Lower lobe of right lung (tissue), 2 donors: ENCODE measurements around the gene SMIM29. TPM values are rescaled to one million over a fixed set of nuclear protein-coding genes. Genes with fewer than 3 reads are reported as not detected.

Source experiments
- ATAC-seq, 2 donors: fragments of 200-7000 bp; cut with Tn5 transposase; one replicate each; pipeline ENCODE4 v1.9.1; 2020 to 2022; ENCODE audit warnings: mild to moderate bottlenecking in 2 of 2, moderate library complexity in 2 of 2
- DNase-seq: peaks from one replicate; pipeline ENCODE4 v3.0.0-alpha.2; 2020
- H3K27ac ChIP-seq: fragments of 200-600 bp; one replicate; pipeline ENCODE4 v1.8.0; 2022
- H3K27me3 ChIP-seq: fragments of 200-600 bp; one replicate; pipeline ENCODE4 v1.8.0; 2022; ENCODE audit warnings: low read depth
- H3K36me3 ChIP-seq: fragments of 200-600 bp; one replicate; pipeline ENCODE4 v1.8.0; 2022; ENCODE audit warnings: mild to moderate bottlenecking
- H3K4me1 ChIP-seq: fragments of 200-600 bp; one replicate; pipeline ENCODE4 v1.8.0; 2022
- H3K4me3 ChIP-seq: fragments of 200-600 bp; one replicate; pipeline ENCODE4 v1.8.0; 2022; ENCODE audit warnings: mild to moderate bottlenecking
- H3K9me3 ChIP-seq: fragments of 200-600 bp; one replicate; pipeline ENCODE4 v1.8.0; 2022
- intact Hi-C: fragments of 100-400 bp; cut with DNase I; formaldehyde crosslinking; loops from one replicate; pipeline ENCODE4 v1.11.0; 2022
- total RNA-seq: library from RNA; stranded (reverse); fragmentation: NEBNext Ultra II Directional; extraction: Animal tissue kit (Norgen Biotek cat#: 25700); gene quantifications from one replicate; pipeline ENCODE4 v1.2.1, GENCODE V29; 2021
- TF ChIP-seq, protein P1 (sequence below): fragments of 200-600 bp; IDR thresholded peaks from one replicate; pipeline ENCODE4 v1.8.0; 2022; ENCODE audit warnings: antibody characterized with exemption, mild to moderate bottlenecking
- donor health status: DM: no; HTN: yes; CAD: no; lungs with severe emphysema.

SMIM29 gene
- total RNA-seq, 1 donor from 2014 or later: 29.8 TPM

DNA sequence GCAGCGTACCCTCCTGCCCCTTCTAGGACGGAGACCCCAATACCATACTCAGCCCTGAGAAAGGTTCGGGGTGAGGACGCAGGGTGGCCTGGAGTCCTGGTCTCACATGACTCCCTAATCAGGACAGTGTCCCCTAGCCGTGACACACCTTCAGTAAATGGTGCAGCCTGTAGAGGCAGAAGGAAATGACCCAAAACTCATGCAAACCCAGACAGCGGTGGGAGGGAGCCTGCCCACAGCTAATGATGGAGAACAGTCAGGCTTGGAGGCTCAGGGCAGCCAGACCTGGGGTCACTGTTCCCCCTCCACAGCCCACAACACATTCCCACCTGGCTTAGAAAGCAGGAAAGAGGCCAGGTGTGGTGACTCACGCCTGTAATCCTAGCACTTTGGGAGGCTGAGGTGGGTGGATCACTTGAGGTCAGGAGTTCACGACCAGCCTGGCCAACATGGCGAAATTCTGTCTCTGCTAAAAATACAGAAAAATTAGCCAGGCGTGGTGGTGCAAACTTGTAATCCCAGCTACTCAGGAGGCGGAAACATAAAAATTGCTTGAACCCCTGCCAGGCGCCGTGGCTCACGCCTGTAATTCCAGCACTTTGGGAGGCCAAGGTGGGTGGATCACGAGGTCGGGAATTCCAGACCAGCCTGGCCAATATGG lies 20.9 kb downstream of the SMIM29 start:
- no peaks in the 10 kb centered on the region for H3K9me3 ChIP-seq
- H3K27me3 ChIP-seq: no peaks in the 10 kb centered on the region
- DNase-seq: no peak
- no peak overlapping the region for H3K27ac ChIP-seq
- no peak overlapping the region for H3K4me3 ChIP-seq
- no peak for ATAC-seq
- peaks cover 17% of the 10 kb centered on the region for H3K4me1 ChIP-seq
- intact Hi-C loops: no loop called here
- H3K36me3 ChIP-seq: no peaks in the 10 kb centered on the region
- TF ChIP-seq, protein P1, sequence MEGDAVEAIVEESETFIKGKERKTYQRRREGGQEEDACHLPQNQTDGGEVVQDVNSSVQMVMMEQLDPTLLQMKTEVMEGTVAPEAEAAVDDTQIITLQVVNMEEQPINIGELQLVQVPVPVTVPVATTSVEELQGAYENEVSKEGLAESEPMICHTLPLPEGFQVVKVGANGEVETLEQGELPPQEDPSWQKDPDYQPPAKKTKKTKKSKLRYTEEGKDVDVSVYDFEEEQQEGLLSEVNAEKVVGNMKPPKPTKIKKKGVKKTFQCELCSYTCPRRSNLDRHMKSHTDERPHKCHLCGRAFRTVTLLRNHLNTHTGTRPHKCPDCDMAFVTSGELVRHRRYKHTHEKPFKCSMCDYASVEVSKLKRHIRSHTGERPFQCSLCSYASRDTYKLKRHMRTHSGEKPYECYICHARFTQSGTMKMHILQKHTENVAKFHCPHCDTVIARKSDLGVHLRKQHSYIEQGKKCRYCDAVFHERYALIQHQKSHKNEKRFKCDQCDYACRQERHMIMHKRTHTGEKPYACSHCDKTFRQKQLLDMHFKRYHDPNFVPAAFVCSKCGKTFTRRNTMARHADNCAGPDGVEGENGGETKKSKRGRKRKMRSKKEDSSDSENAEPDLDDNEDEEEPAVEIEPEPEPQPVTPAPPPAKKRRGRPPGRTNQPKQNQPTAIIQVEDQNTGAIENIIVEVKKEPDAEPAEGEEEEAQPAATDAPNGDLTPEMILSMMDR: no peak

DNA sequence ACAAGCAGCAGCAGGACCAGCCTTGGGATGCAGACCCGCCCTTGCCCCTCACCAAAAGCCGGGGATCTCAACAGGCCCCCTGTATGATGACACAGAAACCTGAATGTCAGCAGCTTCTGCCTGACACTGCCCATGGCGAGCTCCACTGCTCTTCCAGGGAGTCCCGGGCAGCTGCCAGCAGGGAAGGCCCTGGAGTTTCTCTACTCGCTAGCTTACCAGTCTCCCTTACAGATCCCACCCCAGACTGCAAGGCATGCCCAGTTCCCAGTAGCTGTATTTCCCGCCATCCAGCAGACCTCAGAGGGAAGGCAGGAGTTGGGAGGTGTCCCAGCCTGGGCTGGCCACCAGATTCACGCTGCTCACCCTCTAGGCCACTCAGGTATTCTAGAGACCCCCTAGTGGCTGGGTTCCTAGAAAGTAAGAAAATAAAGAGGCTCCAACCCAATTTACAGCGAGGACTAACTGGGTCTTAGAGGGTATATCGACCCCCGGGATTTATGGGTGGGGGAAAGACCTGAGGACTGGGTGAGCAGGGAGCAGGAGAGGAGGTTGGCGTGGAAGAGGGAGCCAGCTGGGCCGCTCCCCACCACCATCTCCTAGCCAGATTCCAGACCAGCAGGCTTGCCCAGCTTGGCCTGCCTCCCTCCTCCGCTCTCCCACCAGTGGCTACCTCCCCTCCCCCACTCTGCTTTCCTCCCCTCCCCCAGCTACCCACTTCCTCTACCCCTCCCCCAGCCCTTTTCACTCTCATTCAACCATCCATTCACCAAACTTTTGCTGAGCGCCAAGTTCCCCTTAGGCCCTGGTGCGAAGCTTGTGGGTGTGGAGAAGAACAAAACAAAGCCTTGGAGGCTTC lies 21.8 kb downstream of the SMIM29 start:
- no peak overlapping the region for H3K27ac ChIP-seq
- no peak overlapping the region for H3K4me3 ChIP-seq
- intact Hi-C loops: no loop called here
- H3K36me3 ChIP-seq: no peaks in the 10 kb centered on the region
- H3K9me3 ChIP-seq: no peaks in the 10 kb centered on the region
- TF ChIP-seq, protein P1: no peak
- DNase-seq: no peak
- H3K27me3 ChIP-seq: no peaks in the 10 kb centered on the region
- ATAC-seq: no peak
- H3K4me1 ChIP-seq: peaks cover 17% of the 10 kb centered on the region

DNA sequence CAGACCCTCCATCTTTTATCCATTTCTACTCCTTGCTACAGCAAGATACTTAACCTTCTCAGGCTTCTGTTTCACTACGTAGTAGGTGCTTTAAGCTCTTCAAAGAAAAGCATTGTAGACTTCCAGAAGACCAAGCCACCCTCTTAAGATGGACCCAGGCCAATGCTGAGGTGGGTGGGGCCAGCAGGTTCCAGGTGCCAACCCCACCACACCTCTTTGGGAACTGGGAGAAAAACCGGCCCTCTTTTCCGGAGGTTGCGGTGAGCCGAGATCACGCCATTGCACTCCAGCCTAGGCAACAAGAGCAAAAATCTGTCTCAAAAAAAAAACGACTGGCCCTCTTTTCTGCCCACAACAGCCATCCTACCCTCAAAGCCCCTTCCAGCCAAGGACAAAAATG lies 22.7 kb downstream of the SMIM29 start:
- intact Hi-C loops: no loop called here
- H3K9me3 ChIP-seq: no peaks in the 10 kb centered on the region
- no peaks in the 10 kb centered on the region for H3K27me3 ChIP-seq
- H3K27ac ChIP-seq: no peak overlapping the region
- H3K4me1 ChIP-seq: peaks cover 17% of the 10 kb centered on the region
- ATAC-seq: no peak
- DNase-seq: no peak
- no peak overlapping the region for H3K4me3 ChIP-seq
- TF ChIP-seq, protein P1: no peak
- no peaks in the 10 kb centered on the region for H3K36me3 ChIP-seq

DNA sequence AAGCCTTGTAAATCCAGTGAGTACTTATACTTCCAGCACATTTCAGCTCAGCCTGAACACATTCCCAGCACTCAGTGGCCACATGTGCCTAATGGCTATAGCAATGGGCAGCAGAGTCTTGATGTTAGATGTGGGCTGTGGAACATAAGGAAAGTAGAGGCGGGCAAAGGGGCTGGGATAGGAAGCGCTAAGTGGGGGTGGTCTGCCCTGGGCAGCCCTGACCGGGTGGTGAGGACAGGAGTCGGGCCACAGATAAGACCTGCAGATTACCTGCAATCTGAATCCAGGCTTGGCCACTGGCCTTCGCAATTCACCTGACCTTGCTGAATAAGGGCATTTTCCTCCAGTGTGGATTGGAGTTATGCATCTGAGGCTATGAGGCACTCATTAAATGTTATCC lies 23.3 kb downstream of the SMIM29 start:
- TF ChIP-seq, protein P1: no peak
- ATAC-seq: no peak
- no peak overlapping the region for H3K4me3 ChIP-seq
- H3K27me3 ChIP-seq: no peaks in the 10 kb centered on the region
- intact Hi-C loops: no loop called here
- no peak for DNase-seq
- peaks cover 17% of the 10 kb centered on the region for H3K4me1 ChIP-seq
- H3K27ac ChIP-seq: no peak overlapping the region
- no peaks in the 10 kb centered on the region for H3K36me3 ChIP-seq
- no peaks in the 10 kb centered on the region for H3K9me3 ChIP-seq

DNA sequence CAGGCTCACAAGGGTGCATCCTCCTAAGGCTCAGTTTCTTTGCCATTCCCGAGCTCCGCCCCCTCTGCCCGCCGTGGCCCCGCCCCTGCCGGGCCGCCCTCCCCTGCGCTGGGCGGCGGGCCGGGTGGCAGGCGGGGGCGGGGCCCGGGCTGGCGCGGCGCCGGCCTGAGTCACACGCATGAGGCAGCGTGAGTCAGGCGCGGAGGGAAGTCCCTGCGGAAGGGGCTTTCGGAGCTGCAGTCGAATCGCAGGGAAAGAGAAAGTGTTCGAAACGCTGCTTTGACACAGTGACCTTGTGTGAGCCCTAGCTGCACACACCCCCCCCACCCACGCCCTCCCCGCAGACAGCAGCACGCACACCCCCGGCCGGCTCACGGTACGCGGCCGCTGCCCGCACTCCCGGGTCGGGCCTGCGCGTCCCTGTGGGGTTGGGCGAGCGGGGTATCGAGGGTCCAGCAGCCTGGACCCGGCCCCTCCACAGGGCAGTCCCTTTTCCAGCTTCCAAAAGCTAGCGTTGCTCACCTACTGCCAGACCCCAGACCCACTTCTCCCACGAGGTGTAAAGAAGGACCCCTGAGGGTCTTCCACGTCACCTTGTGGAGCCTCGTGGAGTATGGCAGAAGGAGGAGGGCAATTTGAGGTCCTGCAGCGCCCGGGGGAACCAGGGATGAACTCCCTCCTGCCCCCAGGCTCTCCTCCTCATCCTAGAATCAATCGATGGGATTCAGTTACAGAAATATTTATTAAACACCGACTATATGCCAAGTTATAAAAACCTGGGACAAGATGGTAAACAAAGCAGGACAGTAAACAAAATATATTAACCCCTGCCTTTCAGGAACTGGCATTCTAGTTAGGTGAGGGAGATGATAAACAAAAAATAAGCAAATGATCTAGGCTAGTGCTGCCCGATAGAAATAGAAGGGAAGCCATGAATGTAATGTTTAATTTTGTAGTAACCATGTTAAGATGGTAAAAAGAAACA lies 24.6 kb downstream of the SMIM29 start:
- DNase-seq: peak; percentile 94
- TF ChIP-seq, protein P1: no peak
- H3K27me3 ChIP-seq: no peaks in the 10 kb centered on the region
- peaks cover 17% of the 10 kb centered on the region for H3K4me1 ChIP-seq
- peak; percentile 99 for ATAC-seq
- H3K36me3 ChIP-seq: no peaks in the 10 kb centered on the region
- H3K4me3 ChIP-seq: peak overlapping the region; percentile 64
- no peaks in the 10 kb centered on the region for H3K9me3 ChIP-seq
- intact Hi-C loops: no loop called here
- peak overlapping the region; percentile 89 for H3K27ac ChIP-seq
